ENCODE results near the gene WASF3.
A peak's percentile ranks its signal among the peaks of the same experiment; 100 is the strongest.

Gene WASF3, protein sequence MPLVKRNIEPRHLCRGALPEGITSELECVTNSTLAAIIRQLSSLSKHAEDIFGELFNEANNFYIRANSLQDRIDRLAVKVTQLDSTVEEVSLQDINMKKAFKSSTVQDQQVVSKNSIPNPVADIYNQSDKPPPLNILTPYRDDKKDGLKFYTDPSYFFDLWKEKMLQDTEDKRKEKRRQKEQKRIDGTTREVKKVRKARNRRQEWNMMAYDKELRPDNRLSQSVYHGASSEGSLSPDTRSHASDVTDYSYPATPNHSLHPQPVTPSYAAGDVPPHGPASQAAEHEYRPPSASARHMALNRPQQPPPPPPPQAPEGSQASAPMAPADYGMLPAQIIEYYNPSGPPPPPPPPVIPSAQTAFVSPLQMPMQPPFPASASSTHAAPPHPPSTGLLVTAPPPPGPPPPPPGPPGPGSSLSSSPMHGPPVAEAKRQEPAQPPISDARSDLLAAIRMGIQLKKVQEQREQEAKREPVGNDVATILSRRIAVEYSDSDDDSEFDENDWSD

DNA sequence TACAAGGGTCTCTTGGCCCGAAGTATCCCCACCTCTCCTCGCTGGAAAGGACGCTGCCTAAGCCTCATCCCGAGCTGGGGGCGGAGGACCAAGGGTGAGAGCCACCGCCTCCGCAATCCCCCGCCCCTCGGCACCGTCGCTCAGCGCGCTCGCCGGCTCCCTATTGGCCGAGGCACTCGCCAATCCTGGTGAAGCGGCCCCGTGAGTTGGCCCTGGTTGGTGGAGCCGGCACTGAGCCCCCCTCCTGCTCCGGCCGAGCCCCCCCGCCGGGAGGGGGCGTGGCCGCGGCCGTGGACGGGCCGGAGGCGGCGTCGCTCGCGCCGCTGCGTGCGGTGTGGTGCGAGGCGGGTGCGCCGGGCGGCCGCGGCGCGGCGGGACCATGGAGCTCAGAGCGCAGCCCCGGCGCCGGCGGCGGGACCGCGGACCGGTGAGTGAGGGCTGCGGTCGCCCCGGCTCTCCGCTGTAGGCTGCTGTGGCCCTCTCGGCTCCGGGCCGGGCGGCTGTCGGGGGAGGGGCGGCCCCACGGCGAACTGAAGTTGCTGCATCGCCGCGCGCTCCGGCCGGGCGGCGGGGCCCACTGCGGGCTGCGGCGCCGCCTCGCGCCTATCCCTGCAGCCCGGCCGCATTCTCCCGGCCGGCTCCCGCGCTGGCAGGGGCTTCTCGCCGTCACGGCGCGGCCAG, at the start of gene WASF3:
Gene WASF3 (plus strand): TSS at position 291 of the 681 bp plus-strand sequence. CDS start 84,588 bp downstream, outside the sequence.
- peak; percentile 15 for DNase-seq (ENCODE audit: low read depth)

DNA sequence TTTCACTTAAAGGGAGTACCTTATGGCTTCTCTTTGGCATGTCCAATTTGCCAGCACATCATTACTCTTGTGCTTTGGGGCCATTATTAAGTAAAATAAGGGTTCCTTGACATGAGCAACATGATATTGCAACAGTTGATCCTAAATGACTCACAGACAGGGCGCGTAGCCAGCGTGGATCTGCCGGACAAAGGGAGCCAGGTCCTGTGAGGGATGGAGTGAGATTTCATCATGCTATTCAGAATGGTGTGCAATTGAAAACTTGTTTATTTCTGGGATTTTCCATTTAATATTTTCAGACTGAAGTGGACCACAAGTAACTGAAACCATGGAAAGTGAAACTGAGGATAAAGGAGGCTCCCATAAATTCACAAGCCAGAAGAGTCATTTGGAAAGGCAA, 48.6 kb upstream of the WASF3 start:
- no peak for DNase-seq (ENCODE audit: low read depth)

DNA sequence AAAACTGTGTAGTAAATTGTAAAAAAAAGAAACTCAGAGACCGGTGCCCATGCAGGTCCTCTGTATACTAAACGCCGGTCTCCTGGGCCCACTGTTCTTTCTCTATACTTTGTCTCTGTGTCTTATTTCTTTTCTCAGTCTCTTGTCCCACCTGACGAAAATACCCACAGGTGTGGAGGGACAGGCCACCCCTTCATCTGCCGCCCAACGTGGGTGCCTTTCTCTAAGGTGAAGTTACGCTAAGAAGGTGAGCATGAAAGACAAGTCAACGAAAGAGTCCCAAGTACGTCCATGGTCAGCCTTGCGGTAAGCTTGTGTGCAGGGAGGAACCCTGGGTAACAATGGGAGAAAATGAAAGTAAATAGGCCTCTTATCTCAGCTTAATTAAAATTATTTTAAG, 48.0 kb upstream of the WASF3 start:
- DNase-seq (ENCODE audit: low read depth), result no peak

DNA sequence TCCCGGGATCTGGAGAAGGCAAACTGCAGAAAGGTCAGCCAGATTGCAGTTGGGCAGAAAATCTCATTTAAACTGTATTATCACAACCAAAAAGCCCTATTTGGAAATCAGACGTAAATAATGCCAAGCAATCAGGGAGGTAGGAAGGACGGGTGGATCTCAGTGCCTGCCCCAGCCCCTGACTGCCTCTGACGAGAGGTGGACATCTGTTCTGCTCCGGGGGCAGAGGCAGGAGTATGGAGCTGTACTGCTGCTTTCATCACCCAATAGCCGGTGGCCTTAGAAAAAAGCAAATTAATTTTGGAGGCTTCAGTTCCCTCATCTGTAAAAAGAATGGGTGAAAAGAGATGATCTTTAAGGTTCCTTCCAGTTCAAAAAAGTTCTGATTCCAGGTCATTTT, 43.6 kb upstream of the WASF3 start:
- DNase-seq (ENCODE audit: low read depth), result no peak

DNA sequence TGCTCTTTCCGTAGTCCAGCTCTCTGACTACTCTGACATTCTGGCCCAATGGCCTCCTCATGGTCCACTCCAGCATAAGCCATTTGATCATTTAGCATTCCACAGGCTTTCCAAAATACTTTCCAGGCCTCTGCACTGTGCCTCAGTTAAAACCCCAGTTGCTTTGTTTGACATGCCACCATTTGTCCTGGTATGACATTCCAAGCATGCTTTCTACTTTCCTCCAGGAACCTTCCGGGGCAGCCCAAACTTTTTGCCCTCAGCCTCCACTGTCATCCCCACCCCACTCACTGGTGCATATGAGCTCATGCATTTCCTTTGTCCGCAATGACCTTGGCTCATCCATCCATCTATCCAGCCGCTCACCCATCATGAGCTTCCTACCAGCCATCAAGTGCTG, 41.8 kb upstream of the WASF3 start:
- DNase-seq (ENCODE audit: low read depth), result no peak

DNA sequence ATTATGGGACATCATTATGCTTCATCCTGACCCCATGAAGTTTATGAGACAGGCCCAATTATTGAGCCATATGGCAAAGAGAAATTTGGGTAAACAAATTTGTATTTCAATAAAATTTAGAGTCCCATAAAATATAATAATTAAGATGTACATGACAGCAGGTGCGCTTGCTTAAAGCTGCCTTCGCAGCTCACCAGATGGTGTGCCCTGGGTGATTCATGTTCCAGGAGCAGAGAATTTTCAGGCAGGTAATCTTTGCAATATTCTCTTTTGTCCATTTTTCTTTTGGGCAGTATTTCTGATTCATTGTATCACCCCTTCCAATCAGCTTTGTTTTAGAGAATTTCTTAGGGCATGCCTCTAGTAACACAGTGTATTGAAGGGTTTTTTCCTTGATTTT, 39.5 kb upstream of the WASF3 start:
- no peak for DNase-seq (ENCODE audit: low read depth)

DNA sequence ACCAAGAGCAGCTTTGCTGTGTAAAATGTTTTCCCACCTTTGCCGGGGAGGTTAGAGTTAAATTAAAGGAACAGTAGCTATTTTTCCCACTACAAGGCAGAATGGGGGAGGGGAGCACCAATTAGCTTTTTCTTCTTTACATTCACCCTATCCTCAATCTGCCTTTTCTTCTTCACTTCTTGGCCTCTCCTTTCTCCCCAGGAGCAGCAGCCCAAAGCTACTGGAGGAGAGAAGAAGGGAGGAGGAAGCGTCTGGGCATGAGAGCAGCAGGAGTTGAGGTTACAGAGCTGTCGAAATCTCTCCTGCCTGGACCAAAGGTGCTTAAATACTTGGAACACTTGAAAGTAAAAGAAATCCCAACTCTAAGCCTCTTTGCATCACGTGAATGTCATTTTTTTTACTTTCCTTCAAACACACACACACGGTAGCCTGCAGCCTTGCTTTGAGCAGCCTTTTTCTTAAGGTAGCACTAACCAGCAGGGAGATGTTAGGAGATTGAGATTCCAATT, 39.0 kb upstream of the WASF3 start:
- DNase-seq (ENCODE audit: low read depth), result no peak

DNA sequence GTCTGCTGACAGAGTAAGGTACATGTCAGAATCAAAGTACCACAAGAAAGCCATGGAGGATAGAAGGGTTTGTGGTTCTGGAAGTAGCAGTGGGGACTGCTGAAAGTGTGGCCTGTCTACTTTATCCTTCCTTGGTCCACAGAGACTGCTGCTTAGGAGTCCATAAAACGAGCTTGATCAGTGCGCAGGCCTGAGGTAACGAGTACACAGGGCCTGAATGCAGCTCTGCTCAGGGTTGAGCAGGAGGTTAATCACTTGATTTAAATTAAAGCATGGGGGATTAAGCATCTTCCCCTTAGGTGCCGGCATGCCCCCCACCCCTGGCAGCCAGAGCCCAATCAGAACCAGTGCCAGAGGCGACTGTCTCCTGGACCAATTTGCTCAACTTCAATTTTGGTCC, 34.9 kb upstream of the WASF3 start:
- DNase-seq (ENCODE audit: low read depth), result no peak

DNA sequence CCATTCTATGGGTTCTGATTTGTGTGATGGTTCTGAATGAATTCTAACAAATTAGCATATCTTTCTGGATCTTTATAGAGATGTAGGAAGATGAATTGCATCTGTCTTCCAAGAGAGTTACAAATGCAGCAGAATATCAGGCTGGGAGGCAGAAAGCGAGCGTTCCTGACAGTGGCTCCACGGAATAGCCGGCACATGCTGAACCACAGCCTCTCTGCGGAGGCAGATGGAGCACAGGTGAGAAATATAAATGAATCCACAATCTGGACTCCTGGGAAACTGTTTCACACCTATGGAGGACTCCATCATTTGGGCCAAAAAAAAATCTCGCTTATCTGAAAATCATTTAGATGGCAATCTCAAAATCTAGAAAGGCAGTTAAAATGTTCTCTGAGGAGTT, 34.5 kb upstream of the WASF3 start:
- no peak for DNase-seq (ENCODE audit: low read depth)

DNA sequence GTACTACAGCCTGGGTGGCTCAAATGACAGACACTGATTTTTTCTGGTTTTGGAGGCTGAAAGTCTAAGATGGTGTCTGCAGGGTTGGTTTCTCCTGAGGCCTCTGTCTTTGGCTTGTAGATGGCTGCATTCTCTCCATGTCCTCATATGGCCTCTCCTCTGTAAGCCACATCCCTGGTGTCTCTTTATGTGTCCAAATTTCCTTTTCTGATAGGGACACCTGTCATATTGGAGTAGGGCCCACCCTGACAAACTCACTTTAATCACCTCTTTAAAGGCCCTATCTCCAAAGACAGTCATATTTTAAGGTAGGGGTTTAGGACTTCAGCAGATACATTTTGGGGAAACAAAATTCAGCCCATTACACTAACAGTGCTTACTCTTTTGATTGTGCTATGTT, 32.0 kb upstream of the WASF3 start:
- DNase-seq (ENCODE audit: low read depth), result no peak

DNA sequence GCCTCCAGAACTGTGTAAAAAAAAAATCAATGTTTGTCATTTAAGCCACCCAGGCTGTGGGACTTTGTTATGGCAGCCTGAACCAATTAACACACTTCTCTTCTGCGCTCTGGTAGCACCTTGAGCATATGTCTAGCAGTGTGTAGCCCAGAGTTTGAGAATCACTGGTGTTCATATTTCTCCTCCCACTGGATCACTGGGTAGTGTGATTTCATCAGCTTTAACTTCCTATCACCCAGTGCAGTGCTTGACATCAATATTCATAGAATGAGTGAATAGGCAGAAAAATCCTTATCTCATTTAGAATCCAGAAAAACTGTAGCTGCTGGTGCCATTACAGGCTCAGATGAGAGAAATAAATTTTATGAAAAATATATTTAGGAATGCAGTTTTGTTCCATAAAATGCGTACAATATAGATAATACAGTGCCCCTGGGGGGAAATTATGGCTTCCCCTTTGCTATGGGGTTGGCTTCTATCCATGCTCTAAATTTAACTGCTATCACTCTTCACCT, 30.7 kb upstream of the WASF3 start:
- DNase-seq (ENCODE audit: low read depth), result no peak

DNA sequence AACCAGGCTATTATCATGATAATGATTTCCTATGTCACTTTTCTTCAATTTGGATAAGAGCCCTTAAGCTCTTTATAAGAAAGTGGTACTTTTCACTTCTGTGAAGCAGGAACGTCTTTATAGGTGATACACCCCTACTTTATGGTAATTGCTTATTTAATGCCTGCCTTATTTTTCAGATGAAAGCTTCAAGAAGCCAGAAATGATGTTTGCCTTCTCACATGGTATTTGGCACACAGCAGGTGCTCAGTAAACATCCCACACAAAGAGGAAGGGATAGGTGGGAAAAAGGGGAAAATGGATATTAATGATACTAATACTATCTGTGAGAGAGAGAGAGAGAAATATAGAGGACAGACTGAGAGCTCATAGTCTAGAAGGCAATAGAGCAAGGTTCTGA, 29.0 kb upstream of the WASF3 start:
- no peak for DNase-seq (ENCODE audit: low read depth)

DNA sequence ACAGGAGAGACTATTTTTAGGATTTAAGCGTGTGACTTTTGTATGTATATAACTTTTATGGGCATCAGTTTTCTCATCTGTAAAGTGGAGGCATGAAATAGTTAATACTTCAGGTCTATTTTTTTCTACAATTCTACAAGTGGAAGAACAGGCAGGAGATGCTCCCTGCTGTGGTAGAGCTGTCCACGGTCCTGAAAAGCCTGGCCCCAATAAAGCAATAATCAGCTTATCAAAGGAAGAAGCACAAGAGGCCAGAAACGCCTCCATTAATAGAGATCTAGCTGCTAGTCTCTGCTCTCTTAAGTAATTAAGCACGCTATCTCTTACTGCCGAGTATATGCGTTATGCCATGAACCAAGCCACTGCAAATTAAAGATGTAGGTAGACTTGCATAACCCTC, 28.0 kb upstream of the WASF3 start:
- DNase-seq (ENCODE audit: low read depth), result no peak

DNA sequence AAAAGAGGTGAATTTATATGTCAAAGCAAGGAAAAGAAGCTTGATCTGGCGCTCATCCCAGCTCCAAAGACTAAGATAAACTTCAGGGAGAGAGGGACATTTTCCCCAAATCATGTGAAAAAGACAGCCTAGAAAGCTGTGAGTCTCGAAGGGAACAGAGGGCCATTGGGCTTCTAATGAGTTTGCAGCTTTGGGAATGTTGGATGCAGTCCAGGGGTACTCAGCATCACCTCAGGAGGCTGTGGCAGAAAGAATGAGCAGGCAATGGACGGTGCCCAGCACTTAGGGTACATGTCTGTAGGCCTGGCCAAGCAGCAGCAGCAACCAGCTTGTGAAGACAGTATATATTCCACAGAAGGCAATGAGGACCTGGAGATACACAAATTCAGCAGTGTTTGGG, 25.7 kb upstream of the WASF3 start:
- DNase-seq (ENCODE audit: low read depth), result no peak

DNA sequence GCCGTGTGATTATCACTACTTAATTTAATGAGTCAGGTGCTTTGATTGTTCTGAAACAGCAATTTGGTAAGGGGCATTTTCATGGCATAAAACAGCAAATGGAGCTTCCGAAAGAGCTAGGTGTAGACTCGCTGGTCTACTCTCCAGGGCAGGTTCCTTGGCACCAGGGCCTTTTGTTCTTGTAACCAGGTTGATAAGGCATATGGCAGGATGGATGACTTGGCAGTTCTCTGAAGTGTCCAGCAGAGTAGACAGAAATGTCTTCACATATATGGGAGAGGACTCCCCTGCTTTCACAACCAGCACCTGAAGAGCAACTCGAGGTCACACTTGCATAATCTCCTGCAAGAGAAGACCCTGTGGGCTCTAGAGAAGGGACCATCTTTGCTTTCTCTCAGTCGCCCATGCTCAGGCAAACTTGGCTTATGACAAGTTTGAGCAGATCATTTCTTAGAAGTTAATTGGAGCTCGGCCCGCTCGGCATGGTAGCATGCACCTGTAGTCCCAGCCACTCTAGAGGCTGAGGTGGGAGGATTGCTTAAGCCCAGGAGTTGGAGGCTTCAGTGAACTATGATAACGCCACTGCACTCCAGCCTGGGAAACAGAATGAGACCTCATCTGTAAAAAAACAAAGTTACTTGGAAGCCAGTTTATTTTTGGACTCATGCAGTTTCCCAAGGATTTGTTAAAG, 23.3 kb upstream of the WASF3 start:
- DNase-seq (ENCODE audit: low read depth), result no peak

DNA sequence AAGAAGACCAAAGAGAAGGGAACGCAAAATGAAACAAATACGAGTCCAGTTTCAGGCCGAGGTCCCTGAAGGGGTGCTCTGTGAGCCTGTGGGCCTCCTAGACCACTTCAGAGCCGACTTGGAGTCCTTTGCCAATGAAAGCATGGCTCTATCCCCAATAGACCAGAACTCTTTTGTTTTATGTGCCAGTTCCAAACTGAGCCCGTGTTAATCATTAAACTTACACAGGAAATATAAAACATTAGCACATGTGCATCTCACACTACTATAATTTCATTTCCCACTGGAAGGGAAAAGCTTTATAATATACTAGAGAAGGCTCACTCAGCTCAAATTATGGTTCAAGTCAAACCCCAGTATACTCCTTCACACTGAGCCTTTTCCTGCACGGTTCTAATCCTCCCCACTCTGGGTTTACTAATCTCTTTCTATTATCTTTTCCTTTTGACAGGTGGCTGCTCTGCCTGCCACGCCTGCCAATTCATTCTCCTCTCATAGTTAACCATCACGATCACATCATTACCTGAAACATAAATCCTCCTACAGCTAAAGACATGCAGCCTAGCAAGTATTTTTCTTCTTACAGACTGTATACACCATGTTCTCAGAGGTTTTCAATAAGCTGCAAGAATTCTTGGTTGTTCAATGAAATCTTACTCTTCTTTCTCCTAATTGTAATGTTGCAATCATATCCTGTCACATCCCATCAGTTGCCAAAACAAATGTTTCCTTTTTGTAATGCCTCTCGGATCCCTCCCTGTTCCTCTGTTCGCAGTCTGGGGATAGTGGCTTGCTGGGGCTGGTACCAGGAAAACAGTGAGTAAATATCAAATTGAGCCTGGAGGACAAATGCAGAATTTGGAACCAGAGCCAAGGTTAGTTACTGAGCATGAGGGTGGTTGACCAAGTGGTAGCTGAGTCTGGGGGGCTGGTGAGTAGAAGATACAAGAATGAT, 18.8 kb upstream of the WASF3 start:
- no peak for DNase-seq (ENCODE audit: low read depth)

DNA sequence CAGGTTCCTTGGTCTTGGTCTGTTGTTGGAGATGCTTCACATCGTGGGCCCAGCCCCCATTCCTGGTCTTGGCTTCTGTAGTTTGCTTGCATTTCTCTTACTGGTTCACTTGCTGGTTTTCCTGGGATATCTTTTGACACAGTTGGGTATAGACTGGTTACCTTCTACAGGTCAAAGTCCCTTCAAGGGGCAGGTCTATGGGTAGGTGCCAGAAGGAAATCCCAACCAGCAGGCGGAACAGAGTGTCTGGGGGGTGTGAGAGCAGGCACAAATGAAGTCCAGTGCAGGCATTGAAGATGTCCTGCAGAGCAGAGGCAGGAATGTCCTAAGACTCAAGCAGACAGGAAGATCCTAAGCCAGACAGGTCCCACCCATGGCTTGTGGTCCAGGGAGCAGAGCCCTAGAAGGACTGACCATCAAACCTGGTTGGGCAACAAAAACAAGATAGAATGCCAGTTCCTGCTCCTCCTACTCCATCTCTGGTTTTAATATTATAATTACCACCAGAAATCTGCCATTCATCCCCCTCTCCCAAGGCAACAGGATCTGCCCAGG, 17.7 kb upstream of the WASF3 start:
- DNase-seq (ENCODE audit: low read depth), result no peak

DNA sequence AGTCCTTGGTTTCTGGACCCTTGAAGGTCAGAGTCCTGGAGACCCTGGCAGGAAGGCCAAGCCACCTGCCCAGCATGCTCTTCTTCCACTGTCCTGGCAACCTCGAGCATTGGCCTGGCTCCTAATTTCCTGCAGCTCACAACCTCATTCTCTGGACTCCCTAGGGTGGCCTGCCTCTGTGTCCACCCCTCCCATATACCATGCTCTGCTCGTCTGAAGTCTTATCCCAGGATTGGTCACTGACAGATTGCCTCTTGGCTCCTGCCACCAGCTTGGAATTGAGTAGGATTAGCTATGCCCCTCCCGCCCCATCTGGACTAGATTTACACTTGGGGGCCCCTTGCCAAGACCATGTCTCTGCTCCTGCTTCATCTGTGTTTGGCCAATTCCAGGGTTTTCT, 17.1 kb upstream of the WASF3 start:
- DNase-seq (ENCODE audit: low read depth), result no peak

DNA sequence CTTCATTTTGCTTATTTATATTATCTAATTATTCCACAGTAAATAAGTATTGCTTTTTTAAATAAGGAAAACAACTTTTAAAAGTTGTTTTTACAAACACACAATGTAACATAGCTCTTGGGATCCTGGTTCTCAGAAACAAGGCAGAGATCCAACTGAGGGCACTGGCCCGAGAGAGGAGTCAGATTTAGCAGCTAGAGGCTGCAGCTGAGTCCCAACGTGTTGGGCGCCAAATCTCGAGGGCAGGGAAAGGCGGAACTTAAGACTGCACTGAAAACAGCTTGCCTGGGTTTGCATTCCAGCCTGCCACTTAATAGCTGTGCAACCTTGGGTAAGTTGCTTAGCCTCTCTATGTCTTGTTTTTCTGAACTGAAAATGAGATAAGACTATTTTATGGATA, 16.4 kb upstream of the WASF3 start:
- DNase-seq (ENCODE audit: low read depth), result no peak

DNA sequence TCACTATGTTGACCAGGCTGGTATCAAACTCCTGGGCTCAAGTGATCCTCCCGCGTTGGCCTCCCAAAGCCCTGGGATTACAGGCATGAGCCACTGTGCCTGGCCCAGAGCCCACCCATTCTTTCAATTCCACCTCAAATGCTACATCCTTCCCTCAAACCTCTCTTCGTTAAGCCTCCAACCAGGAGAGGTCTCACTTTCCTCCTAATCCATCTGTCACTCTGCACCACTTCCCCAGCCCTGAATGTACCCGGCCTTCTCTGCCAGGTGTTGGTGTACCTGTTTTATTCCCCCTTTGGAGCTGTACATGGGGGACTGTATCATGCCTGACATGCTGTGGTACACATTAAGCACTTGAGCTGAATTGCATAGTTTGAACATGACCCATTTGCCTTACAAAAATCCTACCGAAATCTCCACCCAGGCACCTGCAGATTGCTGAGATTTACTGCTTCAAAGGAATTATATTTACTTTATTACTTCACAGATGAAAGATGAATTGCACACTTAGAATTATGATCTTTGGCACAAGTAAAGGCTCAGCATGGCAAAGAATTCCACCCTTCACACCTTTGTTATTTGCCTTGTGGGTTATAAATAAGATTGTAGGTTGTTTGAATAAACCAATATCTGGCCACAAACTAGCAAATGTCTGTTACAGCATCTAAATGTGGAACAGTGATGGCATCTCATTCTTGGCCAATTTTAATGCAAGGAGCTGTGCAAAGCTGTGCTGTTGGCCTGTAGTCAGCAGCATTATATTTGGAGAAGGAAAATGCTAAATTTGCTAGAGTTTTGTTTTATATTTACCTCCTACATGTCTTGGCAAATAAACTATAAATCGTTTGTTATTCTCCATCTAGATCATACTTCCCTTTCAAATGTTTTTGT, 15.6 kb upstream of the WASF3 start:
- DNase-seq (ENCODE audit: low read depth), result no peak
